GM12878 (cell line): ENCODE results near the gene TESPA1. TPM values are rescaled to one million over a fixed set of nuclear protein-coding genes. Genes with fewer than 3 reads are reported as not detected.

ENCODE experiments used
- ATAC-seq: fragments of 200-7000 bp; cut with Tn5 transposase; 3 replicates; pipeline ENCODE4 v1.9.1; 2020; ENCODE audit warnings: mild to moderate bottlenecking, moderate library complexity
- BruUV-seq: library from RNA; stranded (reverse); fragments of 400-500 nt; replicated peaks from 2 replicates; lab custom pipeline; 2021; lab: Mats Ljungman, UMichigan
- CTCF ChIA-PET: fragments of 300-600 bp; sonication (Branson Sonifier 250); formaldehyde crosslinking; extraction: SDS; loops from one replicate; lab custom pipeline; 2021; ENCODE audit warnings: inconsistent platforms; lab: Yijun Ruan, JAX
- POLR2A ChIA-PET: fragments of 350-600 bp; formaldehyde crosslinking; extraction: SDS; loops from one replicate; lab custom pipeline; 2021; ENCODE audit warnings: inconsistent platforms; lab: Charles Lee
- RAD21 ChIA-PET: fragments of 300-600 bp; sonication (Branson Sonifier 250); formaldehyde crosslinking; loops from one replicate; lab custom pipeline; 2023; ENCODE audit warnings: antibody characterized with exemption; ENCODE audit not compliant: unreplicated experiment; lab: Charles Lee
- SMC1A ChIA-PET: fragments of 300-600 bp; sonication (Branson Sonifier 250); formaldehyde crosslinking; loops from one replicate; lab custom pipeline; 2023; ENCODE audit not compliant: unreplicated experiment, uncharacterized antibody; lab: Charles Lee
- DNase-seq: peaks from one replicate; pipeline ENCODE4 v3.0.0-alpha.2; 2011; ENCODE audit warnings: low read depth, low spot score
- FAIRE-seq: peaks from 3 replicates; lab custom pipeline; 2011; peaks lifted over from hg19 to GRCh38; lab: Jason Lieb, UNC
- H2AFZ ChIP-seq: 2 replicates; pipeline ENCODE4 v1.6.0; 2011; ENCODE audit warnings: low read depth, low read length, control low read depth; ENCODE audit not compliant: control insufficient read depth
- H3K27ac ChIP-seq: 2 replicates; pipeline ENCODE4 v1.5.1; 2011; ENCODE audit warnings: control low read depth; ENCODE audit not compliant: control insufficient read depth, insufficient read depth
- H3K27me3 ChIP-seq, 2 experiments: replicated peaks in 1 of 2; 2 replicates each; pipeline versions ENCODE4 v1.6.0 to v1.6.1; 2011; ENCODE audit warnings: low read length in 1 of 2; ENCODE audit not compliant: control insufficient read depth in 2 of 2, insufficient read depth in 2 of 2
- H3K36me3 ChIP-seq, 2 experiments: 2 replicates each; pipeline ENCODE4 v1.5.1; 2011; ENCODE audit warnings: low read length in 1 of 2; ENCODE audit not compliant: control insufficient read depth in 2 of 2, insufficient read depth in 2 of 2
- H3K4me1 ChIP-seq: 2 replicates; pipeline ENCODE4 v1.6.1; 2011; ENCODE audit warnings: mild to moderate bottlenecking, low read length, moderate library complexity, mixed read lengths; ENCODE audit not compliant: control insufficient read depth, insufficient read depth
- H3K4me2 ChIP-seq: 2 replicates; pipeline ENCODE4 v1.6.0; 2011; ENCODE audit warnings: control low read depth; ENCODE audit not compliant: control insufficient read depth, insufficient read depth
- H3K4me3 ChIP-seq: fragments of 200-600 bp; sonication (generic); 2 replicates; pipeline ENCODE4 v1.5.1; 2016
- H3K79me2 ChIP-seq: 2 replicates; pipeline ENCODE4 v1.6.0; 2011; ENCODE audit warnings: low read length; ENCODE audit not compliant: control insufficient read depth, insufficient read depth
- H3K9ac ChIP-seq: 2 replicates; pipeline ENCODE4 v1.8.0; 2011; ENCODE audit warnings: low read length, control low read depth, mixed read lengths; ENCODE audit not compliant: control insufficient read depth, insufficient read depth
- H3K9me3 ChIP-seq: replicated peaks from 3 replicates; pipeline ENCODE4 v1.5.1; 2011; ENCODE audit warnings: mild to moderate bottlenecking, low read length; ENCODE audit not compliant: control insufficient read depth, insufficient read depth
- H4K20me1 ChIP-seq: 2 replicates; pipeline ENCODE4 v1.6.0; 2011; ENCODE audit not compliant: control insufficient read depth, insufficient read depth
- ATF7 ChIP-seq: fragments of 450-650 bp; IDR thresholded peaks from 2 replicates; pipeline ENCODE4 v1.6.1; 2016; ENCODE audit warnings: low read depth, mild to moderate bottlenecking
- BACH1 ChIP-seq: fragments of 450-650 bp; IDR thresholded peaks from 2 replicates; pipeline ENCODE4 v1.6.1; 2017; ENCODE audit warnings: mild to moderate bottlenecking, borderline replicate concordance
- CBFB ChIP-seq: IDR thresholded peaks from 2 replicates; pipeline ENCODE4 v1.6.1; 2016; ENCODE audit warnings: antibody characterized with exemption, low read depth
- EED ChIP-seq: sonication (generic); IDR thresholded peaks from 2 replicates; pipeline ENCODE4 v1.6.1; 2016; ENCODE audit warnings: antibody characterized with exemption, low read depth
- KLF5 ChIP-seq: fragments of 450-650 bp; IDR thresholded peaks from 2 replicates; pipeline ENCODE4 v1.6.1; 2014; ENCODE audit warnings: mild to moderate bottlenecking; ENCODE audit not compliant: partially characterized antibody
- MEF2B ChIP-seq: fragments of 450-650 bp; IDR thresholded peaks from 2 replicates; pipeline ENCODE4 v1.6.1; 2018; ENCODE audit warnings: mild to moderate bottlenecking, moderate library complexity; ENCODE audit not compliant: partially characterized antibody, poor library complexity, severe bottlenecking
- NRF1 ChIP-seq: conservative IDR thresholded peaks from 2 replicates; pipeline ENCODE4 v1.6.1; 2011; ENCODE audit warnings: mild to moderate bottlenecking, low read depth, low read length, improper control_type of control experiment
- POU2F2 ChIP-seq: IDR thresholded peaks from 3 replicates; pipeline ENCODE4 v1.6.1; 2011; ENCODE audit warnings: low read depth, mild to moderate bottlenecking, low read length, borderline replicate concordance
- RB1 ChIP-seq: fragments of 450-650 bp; formaldehyde crosslinking; IDR thresholded peaks from 2 replicates; pipeline ENCODE4 v1.6.1; 2017; ENCODE audit warnings: mild to moderate bottlenecking, borderline replicate concordance
- REST ChIP-seq: IDR thresholded peaks from 2 replicates; pipeline ENCODE4 v1.6.1; 2012; ENCODE audit warnings: mild to moderate bottlenecking, low read depth, low read length
- SMAD5 ChIP-seq: IDR thresholded peaks from 2 replicates; pipeline ENCODE4 v1.6.1; 2016; ENCODE audit warnings: antibody characterized with exemption, low read depth
- SP1 ChIP-seq: IDR thresholded peaks from one replicate; pipeline ENCODE4 v1.6.1; 2011; ENCODE audit warnings: low read depth, low read length
- SREBF2 ChIP-seq: IDR thresholded peaks from 2 replicates; pipeline ENCODE4 v1.6.1; 2012; ENCODE audit warnings: mild to moderate bottlenecking, low read length
- STAT3 ChIP-seq: IDR thresholded peaks from 2 replicates; pipeline ENCODE4 v1.6.1; 2011; ENCODE audit warnings: low read depth, low read length, improper control_type of control experiment
- TBL1XR1 ChIP-seq: IDR thresholded peaks from 2 replicates; pipeline ENCODE4 v1.6.1; 2012; ENCODE audit warnings: low read depth, low read length, improper control_type of control experiment
- ZBTB40 ChIP-seq: fragments of 450-650 bp; IDR thresholded peaks from 2 replicates; pipeline ENCODE4 v1.6.1; 2016; ENCODE audit warnings: mild to moderate bottlenecking, moderate library complexity, borderline replicate concordance
- in situ Hi-C: fragments of 300-500 bp; cut with MboI; formaldehyde crosslinking; loops from 9 replicates; pipeline ENCODE4 v1.14.3; 2018; ENCODE audit warnings: mixed read lengths
- intact Hi-C: fragments of 100-400 bp; cut with micrococcal nuclease; formaldehyde crosslinking; loops from one replicate; pipeline ENCODE4 v1.14.2; 2022; ENCODE audit not compliant: unreplicated experiment
- polyA plus RNA-seq, 11 experiments: library from polyadenylated mRNA; depleted of rRNA in 4 of 11; unstranded in 6 of 11; stranded (reverse) in 5 of 11; fragments of >200 nt; fragmentation: Nextera tagmentation in 4 of 11; fragmentation: Illumina TruSeq in 1 of 11; extraction: Ambion mirVana in 4 of 11; extraction: Trizol in 1 of 11; gene quantifications; 1 replicate in 1 of 11; 2 replicates in 10 of 11; pipeline versions ENCODE4 v1.2.1 to v1.2.3, GENCODE V29; 2011 to 2016; ENCODE audit warnings: inconsistent platforms in 2 of 11, missing spikeins in 2 of 11, low read depth in 1 of 11
- total RNA-seq, 4 experiments: library from RNA; depleted of rRNA in 3 of 4; stranded (reverse); fragments of >200 nt in 3 of 4; fragmentation: Illumina TruSeq in 1 of 4; extraction: Trizol in 1 of 4; gene quantifications; 2 replicates each; pipeline versions ENCODE4 v1.2.1 to v1.2.3, GENCODE V29; 2013 to 2021

Gene TESPA1
- total and polyA plus RNA-seq, 10 of the 15 experiments (the other 5 are each of a cell fraction or from before 2014, with no cell fraction given) = 13.8 to 56.2 (median 23.9) TPM

- no peak for TF ChIP-seq NRF1
- no peak for TF ChIP-seq RB1
- TF ChIP-seq POU2F2 = no peak
- TF ChIP-seq REST = no peak
- TF ChIP-seq CBFB = no peak
- no peak for TF ChIP-seq BACH1
- TF ChIP-seq EED = no peak
- no peak for TF ChIP-seq MEF2B
- no peak for TF ChIP-seq STAT3
- TF ChIP-seq SREBF2 = no peak
- TF ChIP-seq ATF7 = no peak
- TF ChIP-seq TBL1XR1 = no peak
- TF ChIP-seq SMAD5 = no peak
- TF ChIP-seq KLF5 = no peak
- no peak for TF ChIP-seq ZBTB40
- no peak for TF ChIP-seq SP1
- TF ChIP-seq, all 136 proteins: peak for 0
- H3K4me3 ChIP-seq = no peak overlapping the region
- peaks cover 5% of the 10 kb centered on the region for H3K4me1 ChIP-seq
- in situ Hi-C loops = loop anchor here (5.0 kb wide), 1 partner anchor 85 kb away; the partner anchor contains the start of gene MUCL1
- H3K27me3 ChIP-seq = no peaks in the 10 kb centered on the region
- intact Hi-C loops = loop anchor here (5.0 kb wide), 1 partner anchor 80 kb away; no protein-coding TSS in a partner anchor
- SMC1A ChIA-PET = interaction anchor here (0.7 to 2.8 kb wide), 4 partner anchors 19 to 134 kb away, joined by 3 to 9 read pairs (median 4); no protein-coding TSS in a partner anchor
- no peaks in the 10 kb centered on the region for H3K79me2 ChIP-seq
- RAD21 ChIA-PET = interaction anchor here (1.3 kb wide), 1 partner anchor 84 kb away, joined by 3 read pairs; no protein-coding TSS in a partner anchor
- DNase-seq = no peak
- no TSS peak for BruUV-seq
- ATAC-seq = no peak
- H2AFZ ChIP-seq = no peak overlapping the region
- H4K20me1 ChIP-seq = no peaks in the 10 kb centered on the region
- H3K9ac ChIP-seq = no peak overlapping the region
- FAIRE-seq = no peak
- no peak overlapping the region for H3K27ac ChIP-seq
- CTCF ChIA-PET = interaction anchor here (0.9 to 1.2 kb wide), 3 partner anchors 81 to 235 kb away, joined by 3 to 4 read pairs (median 4); no protein-coding TSS in a partner anchor
- H3K9me3 ChIP-seq = no peaks in the 10 kb centered on the region; the same call in 1 of the 3 replicates
- H3K36me3 ChIP-seq = no peaks in the 10 kb centered on the region
- POLR2A ChIA-PET = no interaction called here
- H3K4me2 ChIP-seq = no peak overlapping the region
These were observed 47.2 kb downstream of the TESPA1 start for GRCh38 chr12:54937376-54937775.
